ENCODE data around the gene TCF25. TPM values are rescaled to one million over a fixed set of nuclear protein-coding genes. Genes with fewer than 3 reads are reported as not detected.
A peak's percentile ranks its signal among the peaks of the same experiment; 100 is the strongest.

Gene TCF25
- total RNA-seq, 1 donor from 2014 or later = 193 TPM

GRCh38 chr16:89827383-89828198 is 45.8 kb upstream of the TCF25 start:
- FAIRE-seq = no peak
- H3K27ac Mint-ChIP-seq (ENCODE audit: unreplicated experiment) = no peak overlapping the region
- H3K9ac ChIP-seq (ENCODE audit: low read length) = peak overlapping the region; percentile 60

DNA sequence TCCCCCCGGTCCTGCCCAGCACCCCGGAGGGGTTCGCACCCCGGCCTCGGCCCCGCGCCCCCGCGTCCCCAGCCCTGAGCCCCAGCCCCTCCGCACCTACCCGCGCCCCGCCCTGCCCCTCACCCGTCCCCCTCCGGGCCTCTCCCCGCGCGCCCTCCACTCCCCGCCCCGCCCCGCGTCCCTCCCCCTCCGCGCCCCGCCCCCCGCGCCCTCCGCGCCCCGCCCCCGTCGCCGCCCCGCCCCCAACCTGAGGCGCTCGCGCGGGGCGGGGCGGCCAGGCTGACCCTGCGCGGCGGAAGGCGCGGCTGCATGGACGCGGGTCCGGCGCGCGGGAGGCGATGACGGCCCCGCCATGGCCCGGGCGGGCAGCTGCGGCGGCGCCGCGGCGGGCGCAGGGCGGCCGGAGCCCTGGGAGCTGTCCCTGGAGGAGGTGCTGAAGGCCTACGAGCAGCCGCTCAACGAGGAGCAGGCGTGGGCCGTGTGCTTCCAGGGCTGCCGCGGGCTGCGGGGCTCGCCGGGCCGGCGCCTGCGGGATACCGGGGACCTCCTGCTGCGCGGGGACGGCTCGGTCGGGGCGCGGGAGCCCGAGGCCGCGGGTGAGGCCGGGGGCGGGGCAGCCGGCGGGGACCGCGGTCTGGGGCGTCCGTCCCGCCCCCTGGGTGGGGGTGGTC is 45.1 kb upstream of the TCF25 start, which contains the start of gene SPIRE2:
SPIRE2 (plus strand) TSS at position 277 of the 671 bp plus-strand sequence; CDS start at position 353, 76 bp downstream.
- no peaks in the 10 kb centered on the region for H3K36me3 Mint-ChIP-seq (ENCODE audit: low read depth, unreplicated experiment)
- Histone ChIP-seq H3K9me3 (ENCODE audit: insufficient read depth, low read depth, low read length) (no peaks in the 10 kb centered on the region), H3K9ac (ENCODE audit: low read length) (peak within 1 kb of the TSS; percentile 60), H4K20me1 (ENCODE audit: insufficient read depth, low read length) (peaks cover 7% of the 10 kb centered on the region), H3K27ac (ENCODE audit: low read depth, low read length) (no peak within 1 kb of the TSS), H3K4me3 (ENCODE audit: insufficient read depth, low read depth, low read length) (peak within 1 kb of the TSS; percentile 53), H3K79me2 (ENCODE audit: insufficient read depth, low read length) (no peaks in the 10 kb centered on the region), H3K4me1 (ENCODE audit: insufficient read depth, low read length) (peaks cover 6% of the 10 kb centered on the region), H3K27me3 (ENCODE audit: insufficient read depth, low read length) (no peaks in the 10 kb centered on the region), H3K36me3 (ENCODE audit: insufficient read depth, low read length) (no peaks in the 10 kb centered on the region), H3K4me2 (ENCODE audit: low read length) (peak within 1 kb of the TSS; percentile 91), H2AFZ (ENCODE audit: low read depth, low read length) (peak within 1 kb of the TSS; percentile 75)
- DNase-seq (ENCODE audit: low read depth) = peak; percentile 42
- peak within 1 kb of the TSS; percentile 84 for H3K4me3 Mint-ChIP-seq (ENCODE audit: unreplicated experiment)
- peaks cover 2% of the 10 kb centered on the region for H3K4me1 Mint-ChIP-seq (ENCODE audit: low read depth, unreplicated experiment)
- peak within 1 kb of the TSS; percentile 90 for H3K27ac Mint-ChIP-seq (ENCODE audit: unreplicated experiment)
- no peak for FAIRE-seq
- no peaks in the 10 kb centered on the region for H3K9me3 Mint-ChIP-seq (ENCODE audit: unreplicated experiment)
- H3K27me3 Mint-ChIP-seq (ENCODE audit: low read depth, unreplicated experiment) = peaks cover 6% of the 10 kb centered on the region
- no peak for TF ChIP-seq EZH2 (IDR thresholded peaks at IDR 0.05; ENCODE audit: insufficient read depth, low read length)
- TF ChIP-seq CTCF (IDR thresholded peaks at IDR 0.05; ENCODE audit: insufficient read depth, low read depth, low read length) = no peak

More at GRCh38 chr16:89827383-89828198, 45.8 kb upstream of the TCF25 start:
- H2AFZ ChIP-seq (ENCODE audit: low read depth, low read length) = peak overlapping the region; percentile 75
- no peaks in the 10 kb centered on the region for H3K79me2 ChIP-seq (ENCODE audit: insufficient read depth, low read length)
- no peaks in the 10 kb centered on the region for H3K36me3 ChIP-seq (ENCODE audit: insufficient read depth, low read length)
- Mint-ChIP-seq H3K4me1 (ENCODE audit: low read depth, unreplicated experiment) (peaks cover 2% of the 10 kb centered on the region), H3K36me3 (ENCODE audit: low read depth, unreplicated experiment) (no peaks in the 10 kb centered on the region), H3K4me3 (ENCODE audit: unreplicated experiment) (peak overlapping the region; percentile 84), H3K27me3 (ENCODE audit: low read depth, unreplicated experiment) (peaks cover 6% of the 10 kb centered on the region), H3K9me3 (ENCODE audit: unreplicated experiment) (no peaks in the 10 kb centered on the region)
- H3K4me2 ChIP-seq (ENCODE audit: low read length) = peak overlapping the region; percentile 91
- no peaks in the 10 kb centered on the region for H3K27me3 ChIP-seq (ENCODE audit: insufficient read depth, low read length)
- TF ChIP-seq EZH2 (IDR thresholded peaks at IDR 0.05; ENCODE audit: insufficient read depth, low read length) (no peak), CTCF (IDR thresholded peaks at IDR 0.05; ENCODE audit: insufficient read depth, low read depth, low read length) (no peak)
- peaks cover 7% of the 10 kb centered on the region for H4K20me1 ChIP-seq (ENCODE audit: insufficient read depth, low read length)
- H3K4me3 ChIP-seq (ENCODE audit: insufficient read depth, low read depth, low read length) = peak overlapping the region; percentile 53
- peak; percentile 48 for DNase-seq (ENCODE audit: low read depth)
- no peaks in the 10 kb centered on the region for H3K9me3 ChIP-seq (ENCODE audit: insufficient read depth, low read depth, low read length)
- H3K4me1 ChIP-seq (ENCODE audit: insufficient read depth, low read length) = peaks cover 6% of the 10 kb centered on the region
- no peak overlapping the region for H3K27ac ChIP-seq (ENCODE audit: low read depth, low read length)

Data from astrocyte (in vitro differentiated cells and primary cell).